A673 (cell line): ENCODE measurements around the gene RHOG.

ENCODE experiments used
- CTCF ChIP-seq: fragments of 300-800, 200-600 bp; sonication (generic); conservative IDR thresholded peaks from 2 replicates; pipeline ENCODE4 v1.5.1; 2017; ENCODE audit warnings: low read depth, mild to moderate bottlenecking, antibody characterized with exemption, low read length, moderate library complexity, mixed read lengths
- EZH2 ChIP-seq: fragments of 200-600 bp; sonication (generic); IDR thresholded peaks from 2 replicates; pipeline ENCODE4 v1.6.1; 2017; ENCODE audit warnings: borderline replicate concordance, low read depth, mild to moderate bottlenecking, mixed read lengths, antibody characterized with exemption, low read length; ENCODE audit not compliant: poor library complexity, severe bottlenecking

- TF ChIP-seq CTCF (no peak), EZH2 (no peak)
Measured at GRCh38 chr11:3830730-3831129, 10.0 kb downstream of the RHOG start.
